HUES48 (cell line): ENCODE results near the gene CDC27.
"Not testable (repeated sequence)": the region's sequence is repeated elsewhere in the genome, so short reads cannot be mapped to it uniquely, and the experiment has no call there.

Source experiments
- H3K27ac ChIP-seq: one replicate; pipeline ENCODE4 v1.7.0; 2013; ENCODE audit warnings: low read depth, low read length, inconsistent platforms
- H3K27me3 ChIP-seq: 2 replicates; pipeline ENCODE4 v1.6.1; 2013; ENCODE audit warnings: mild to moderate bottlenecking, low read length; ENCODE audit not compliant: control insufficient read depth, insufficient read depth
- H3K36me3 ChIP-seq: 2 replicates; pipeline ENCODE4 v1.6.1; 2013; ENCODE audit warnings: low read length; ENCODE audit not compliant: control insufficient read depth, insufficient read depth
- H3K4me1 ChIP-seq: 2 replicates; pipeline ENCODE4 v1.6.1; 2013; ENCODE audit warnings: mild to moderate bottlenecking, low read length; ENCODE audit not compliant: control insufficient read depth, insufficient read depth
- H3K4me3 ChIP-seq: 2 replicates; pipeline ENCODE4 v1.5.1; 2013; ENCODE audit warnings: mild to moderate bottlenecking, low read depth, low read length
- H3K9ac ChIP-seq: 2 replicates; pipeline ENCODE4 v1.6.1; 2013; ENCODE audit warnings: mild to moderate bottlenecking, low read depth, low read length, moderate library complexity
- H3K9me3 ChIP-seq: 2 replicates; pipeline ENCODE4 v1.6.1; 2013; ENCODE audit warnings: low read length; ENCODE audit not compliant: control insufficient read depth, insufficient read depth

Gene CDC27

DNA sequence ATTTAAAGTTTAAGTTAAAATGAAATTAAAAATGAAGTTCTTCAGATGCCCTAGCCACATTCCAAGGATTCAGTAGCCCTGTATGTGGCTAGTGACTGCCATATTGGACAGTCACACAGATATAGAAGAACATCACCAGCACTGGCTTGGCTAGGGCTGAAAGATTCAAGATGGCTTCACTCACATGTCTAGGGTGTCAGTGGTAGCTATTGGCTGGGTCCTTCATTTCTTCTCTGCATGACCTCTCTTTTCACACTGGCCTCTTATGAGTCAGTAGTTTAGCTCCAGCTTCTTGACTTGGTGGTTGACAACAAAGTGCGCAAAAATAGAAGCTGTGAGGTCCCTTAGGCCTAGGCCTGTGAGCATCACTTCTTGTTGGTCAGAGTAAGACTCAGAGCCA lies 1.7 kb upstream of the CDC27 start:
- Histone ChIP-seq H3K27me3 (no peaks in the 10 kb centered on the region), H3K27ac (no peak overlapping the region), H3K9me3 (no peaks in the 10 kb centered on the region), H3K4me1 (peaks cover 5% of the 10 kb centered on the region; the same call in 1 of the 2 replicates), H3K4me3 (no peak overlapping the region), H3K9ac (no peak overlapping the region), H3K36me3 (no peaks in the 10 kb centered on the region)

- no peaks in the 10 kb centered on the region for H3K9me3 ChIP-seq
- peaks cover 5% of the 10 kb centered on the region; the same call in 1 of the 2 replicates for H3K4me1 ChIP-seq
- H3K27me3 ChIP-seq, result no peaks in the 10 kb centered on the region
- no peak overlapping the region for H3K9ac ChIP-seq
- no peak overlapping the region for H3K27ac ChIP-seq
- H3K36me3 ChIP-seq, result no peaks in the 10 kb centered on the region
- H3K4me3 ChIP-seq, result no peak overlapping the region
Measured at GRCh38 chr17:47190243-47190642, 1.1 kb upstream of the CDC27 start.

DNA sequence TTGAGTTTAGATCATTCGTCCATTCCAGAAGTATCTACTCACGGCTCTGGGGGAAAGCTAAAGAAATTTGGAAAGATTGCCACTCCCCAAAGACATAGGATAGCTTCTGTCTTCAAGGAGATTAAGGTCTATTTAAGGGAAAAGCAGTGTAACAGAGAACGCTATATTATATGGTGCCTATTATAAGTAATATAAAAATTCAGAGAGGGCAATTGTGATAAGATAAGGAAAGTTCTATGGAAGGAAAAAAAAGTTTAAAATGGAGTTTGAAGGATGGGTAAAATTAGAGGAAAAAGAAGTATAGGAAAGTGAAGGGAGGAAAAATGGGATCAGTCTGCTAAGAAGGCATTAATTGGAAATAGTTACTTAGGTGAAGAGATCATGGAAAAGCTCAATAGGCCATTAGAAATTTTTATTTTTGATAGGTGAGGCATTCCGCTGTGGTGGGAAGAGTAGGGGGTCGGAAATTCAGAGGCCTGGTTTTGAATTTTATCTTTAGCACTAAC lies 690 bp upstream of the CDC27 start:
- no peaks in the 10 kb centered on the region for H3K27me3 ChIP-seq
- no peak overlapping the region; the same call in 1 of the 2 replicates for H3K9ac ChIP-seq
- H3K4me3 ChIP-seq, result peak overlapping the region; percentile 85
- no peaks in the 10 kb centered on the region for H3K9me3 ChIP-seq
- no peak overlapping the region for H3K27ac ChIP-seq
- peaks cover 6% of the 10 kb centered on the region; the same call in 1 of the 2 replicates for H3K4me1 ChIP-seq
- no peaks in the 10 kb centered on the region for H3K36me3 ChIP-seq

DNA sequence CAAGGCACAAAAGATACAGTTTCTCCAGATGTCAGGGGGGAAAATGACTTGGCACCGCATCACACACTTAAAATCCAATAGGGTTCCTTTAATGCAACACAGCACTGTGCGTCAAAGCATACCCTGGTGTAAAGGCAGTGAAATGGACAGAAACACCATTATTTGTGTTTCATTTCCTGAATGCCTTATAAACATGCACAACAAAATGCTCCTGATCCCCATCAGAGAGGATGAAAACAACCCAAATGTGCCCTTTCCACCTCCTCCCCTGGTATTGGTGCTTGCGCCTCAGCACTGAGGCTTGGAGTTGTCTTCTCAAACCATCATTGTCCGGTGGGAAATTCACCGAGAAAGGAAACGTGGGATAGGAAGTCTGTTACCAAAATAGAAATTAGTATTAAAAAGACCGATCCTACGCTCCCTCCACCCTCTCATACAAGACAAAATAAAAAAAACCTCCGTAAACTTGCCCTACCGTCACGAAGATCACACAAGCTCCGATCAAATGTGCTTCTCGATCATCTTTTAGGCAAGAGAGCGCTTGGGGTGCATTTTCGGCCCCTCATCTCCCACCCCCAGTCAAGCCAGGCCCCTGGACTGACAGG lies 722 bp downstream of the CDC27 start:
- Histone ChIP-seq H3K4me1 (peaks cover 12% of the 10 kb centered on the region), H3K36me3 (peaks cover 6% of the 10 kb centered on the region; the same call in 1 of the 2 replicates), H3K4me3 (peak overlapping the region; percentile 85), H3K27me3 (no peaks in the 10 kb centered on the region), H3K27ac (peak overlapping the region; percentile 88), H3K9ac (peak overlapping the region; percentile 79), H3K9me3 (no peaks in the 10 kb centered on the region)

- no peaks in the 10 kb centered on the region for H3K27me3 ChIP-seq
- peaks cover 30% of the 10 kb centered on the region for H3K4me1 ChIP-seq
- H3K27ac ChIP-seq, result no peak overlapping the region
- H3K36me3 ChIP-seq, result peaks cover 18% of the 10 kb centered on the region
- no peak overlapping the region for H3K4me3 ChIP-seq
- H3K9ac ChIP-seq, result no peak overlapping the region
- H3K9me3 ChIP-seq, result no peaks in the 10 kb centered on the region
Measured at GRCh38 chr17:47184681-47185080, 4.4 kb downstream of the CDC27 start.

DNA sequence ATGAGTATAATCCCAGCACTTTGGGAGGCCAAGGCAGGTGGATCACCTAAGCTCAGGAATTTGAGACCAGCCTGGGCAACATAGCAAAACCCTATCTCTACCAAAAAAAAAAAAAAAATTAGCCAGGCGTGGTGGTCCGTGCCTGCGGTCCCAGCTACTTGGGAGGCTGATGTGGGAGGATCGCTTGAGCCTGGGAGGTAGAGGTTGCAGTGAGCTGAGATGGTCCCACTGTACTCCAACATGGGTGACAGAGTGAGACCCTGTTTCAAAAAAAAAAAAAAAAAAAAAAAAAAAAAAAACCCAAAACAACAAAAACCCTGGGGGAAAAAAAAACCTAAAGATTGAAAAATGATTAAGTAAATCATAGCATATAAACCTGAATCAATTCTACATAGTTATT lies 8.1 kb downstream of the CDC27 start:
- peaks cover 34% of the 10 kb centered on the region for H3K36me3 ChIP-seq

GRCh38 chr17:47180337-47180736 lies 8.8 kb downstream of the CDC27 start:
- Histone ChIP-seq H3K4me3 (no peak overlapping the region), H3K9ac (no peak overlapping the region), H3K27me3 (no peaks in the 10 kb centered on the region), H3K4me1 (peaks cover 27% of the 10 kb centered on the region), H3K36me3 (peaks cover 39% of the 10 kb centered on the region), H3K9me3 (no peaks in the 10 kb centered on the region), H3K27ac (no peak overlapping the region)

More for the DNA sequence above, 8.1 kb downstream of the CDC27 start:
- not testable (repeated sequence) for H3K27ac ChIP-seq, H3K9me3 ChIP-seq, H3K9ac ChIP-seq, H3K4me3 ChIP-seq, H3K27me3 ChIP-seq
- peaks cover 27% of the 10 kb centered on the region for H3K4me1 ChIP-seq

GRCh38 chr17:47179141-47179540 lies 10.0 kb downstream of the CDC27 start:
- Histone ChIP-seq H3K4me3 (no peak overlapping the region), H3K4me1 (peaks cover 23% of the 10 kb centered on the region), H3K27me3 (no peaks in the 10 kb centered on the region), H3K9ac (no peak overlapping the region), H3K36me3 (peaks cover 48% of the 10 kb centered on the region), H3K9me3 (no peaks in the 10 kb centered on the region), H3K27ac (no peak overlapping the region)

- H3K4me3 ChIP-seq, result no peak overlapping the region
- no peak overlapping the region for H3K9ac ChIP-seq
- no peaks in the 10 kb centered on the region for H3K9me3 ChIP-seq
- peaks cover 13% of the 10 kb centered on the region for H3K4me1 ChIP-seq
- H3K27me3 ChIP-seq, result no peaks in the 10 kb centered on the region
- H3K36me3 ChIP-seq, result peaks cover 54% of the 10 kb centered on the region
- H3K27ac ChIP-seq, result no peak overlapping the region
Measured at GRCh38 chr17:47177261-47177660, 11.8 kb downstream of the CDC27 start.

DNA sequence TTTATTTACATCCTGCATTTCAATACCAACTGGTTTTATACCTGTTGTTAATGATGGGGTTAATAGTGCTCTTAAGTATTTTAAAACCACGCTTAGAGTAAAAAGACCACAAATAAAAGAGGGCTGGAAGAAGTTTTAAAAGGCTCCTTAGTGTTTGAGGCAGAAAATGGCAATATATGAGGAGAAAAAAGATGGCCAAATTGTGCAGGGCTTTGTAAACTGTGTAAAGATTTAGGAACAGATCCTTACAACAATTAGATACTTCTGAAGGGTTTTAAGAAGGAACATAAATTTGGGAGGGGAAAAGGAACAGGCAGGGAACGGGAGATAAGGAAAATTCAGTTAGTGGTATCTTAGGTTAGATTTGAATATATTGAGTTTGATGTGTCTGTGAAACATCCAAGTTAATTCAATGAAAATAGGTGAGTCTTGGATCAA lies 12.7 kb downstream of the CDC27 start:
- no peaks in the 10 kb centered on the region for H3K9me3 ChIP-seq
- no peak overlapping the region for H3K27ac ChIP-seq
- no peaks in the 10 kb centered on the region for H3K27me3 ChIP-seq
- H3K9ac ChIP-seq, result no peak overlapping the region
- peaks cover 53% of the 10 kb centered on the region for H3K36me3 ChIP-seq
- H3K4me1 ChIP-seq, result peaks cover 6% of the 10 kb centered on the region; the same call in 1 of the 2 replicates
- H3K4me3 ChIP-seq, result no peak overlapping the region

DNA sequence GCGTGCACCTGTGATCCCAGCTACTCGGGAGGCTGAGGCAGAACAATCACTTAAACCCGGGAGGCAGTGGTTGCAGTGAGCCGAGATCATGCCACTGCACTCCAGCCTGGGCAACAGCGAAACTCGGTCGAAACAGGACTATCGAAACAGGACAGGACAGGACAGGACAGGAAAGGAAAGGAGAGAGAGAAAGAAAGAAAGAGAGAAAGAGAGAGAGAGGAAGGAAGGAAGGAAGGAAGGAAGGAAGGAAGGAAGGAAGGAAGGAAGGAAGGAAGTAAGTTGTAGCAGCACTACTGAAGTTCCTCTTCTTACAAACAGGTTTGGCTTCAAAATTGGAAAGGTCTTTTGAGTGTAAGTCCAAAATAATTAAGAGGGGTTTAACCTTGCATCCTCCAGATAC lies 14.3 kb downstream of the CDC27 start:
- not testable (repeated sequence) for H3K9me3 ChIP-seq, H3K4me1 ChIP-seq, H3K9ac ChIP-seq, H3K4me3 ChIP-seq, H3K27me3 ChIP-seq, H3K27ac ChIP-seq
- peaks cover 57% of the 10 kb centered on the region for H3K36me3 ChIP-seq
